ENCODE results near the gene MINDY4. TPM values are rescaled to one million over a fixed set of nuclear protein-coding genes. Genes with fewer than 3 reads are reported as not detected.

Gene MINDY4
- total and polyA plus RNA-seq, 2 of the 4 experiments (the other 2 are of a cell fraction) = 1.8 to 3.6 TPM

DNA sequence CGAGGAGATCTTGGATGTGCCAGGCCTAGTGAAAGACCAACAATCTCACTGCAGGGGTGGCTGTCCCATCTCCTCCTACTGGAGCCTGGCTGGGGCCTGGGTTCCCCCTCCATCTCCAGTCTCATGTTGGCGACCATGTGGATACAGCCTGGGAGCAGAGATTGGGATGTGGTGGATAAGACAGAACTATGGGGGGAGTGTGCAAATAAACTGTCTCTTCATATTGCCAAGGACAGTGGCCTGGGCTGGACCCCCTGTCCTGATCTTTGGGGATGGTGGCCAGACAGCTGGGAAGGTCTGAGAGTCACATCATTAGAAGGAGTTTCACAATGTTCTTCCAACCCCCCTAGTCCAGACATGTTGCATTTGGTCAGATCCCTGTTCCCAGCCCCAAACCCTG lies 5.8 kb upstream of the MINDY4 start:
- no peak overlapping the region for H2BK5ac ChIP-seq (ENCODE audit: low read depth, low read length, poor library complexity, severe bottlenecking)
- TF ChIP-seq, protein P1, sequence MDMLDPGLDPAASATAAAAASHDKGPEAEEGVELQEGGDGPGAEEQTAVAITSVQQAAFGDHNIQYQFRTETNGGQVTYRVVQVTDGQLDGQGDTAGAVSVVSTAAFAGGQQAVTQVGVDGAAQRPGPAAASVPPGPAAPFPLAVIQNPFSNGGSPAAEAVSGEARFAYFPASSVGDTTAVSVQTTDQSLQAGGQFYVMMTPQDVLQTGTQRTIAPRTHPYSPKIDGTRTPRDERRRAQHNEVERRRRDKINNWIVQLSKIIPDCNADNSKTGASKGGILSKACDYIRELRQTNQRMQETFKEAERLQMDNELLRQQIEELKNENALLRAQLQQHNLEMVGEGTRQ (IDR thresholded peaks at IDR 0.05; ENCODE audit: low read depth, low read length) = no peak
- TF ChIP-seq BHLHE40 (IDR thresholded peaks at IDR 0.05; ENCODE audit: low read depth, low read length) = no peak
- TF ChIP-seq RAD21 (IDR thresholded peaks at IDR 0.05; ENCODE audit: low read length) = no peak
- TF ChIP-seq, protein P2, sequence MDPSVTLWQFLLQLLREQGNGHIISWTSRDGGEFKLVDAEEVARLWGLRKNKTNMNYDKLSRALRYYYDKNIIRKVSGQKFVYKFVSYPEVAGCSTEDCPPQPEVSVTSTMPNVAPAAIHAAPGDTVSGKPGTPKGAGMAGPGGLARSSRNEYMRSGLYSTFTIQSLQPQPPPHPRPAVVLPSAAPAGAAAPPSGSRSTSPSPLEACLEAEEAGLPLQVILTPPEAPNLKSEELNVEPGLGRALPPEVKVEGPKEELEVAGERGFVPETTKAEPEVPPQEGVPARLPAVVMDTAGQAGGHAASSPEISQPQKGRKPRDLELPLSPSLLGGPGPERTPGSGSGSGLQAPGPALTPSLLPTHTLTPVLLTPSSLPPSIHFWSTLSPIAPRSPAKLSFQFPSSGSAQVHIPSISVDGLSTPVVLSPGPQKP (IDR thresholded peaks at IDR 0.05; ENCODE audit: borderline replicate concordance, low read depth, low read length) = no peak
- no peak for TF ChIP-seq NFE2L2 (IDR thresholded peaks at IDR 0.05; ENCODE audit: low read depth, low read length)
- no peak for TF ChIP-seq FOS (IDR thresholded peaks at IDR 0.05; ENCODE audit: low read depth, low read length)
- no peak for TF ChIP-seq MAZ (IDR thresholded peaks at IDR 0.05; ENCODE audit: borderline replicate concordance, low read depth, low read length)
- TF ChIP-seq RCOR1 (IDR thresholded peaks at IDR 0.05; ENCODE audit: insufficient replicate concordance, low read length) = no peak
- no peak for TF ChIP-seq RFX5 (IDR thresholded peaks at IDR 0.05; ENCODE audit: low read depth, low read length)
- TF ChIP-seq, protein P3, sequence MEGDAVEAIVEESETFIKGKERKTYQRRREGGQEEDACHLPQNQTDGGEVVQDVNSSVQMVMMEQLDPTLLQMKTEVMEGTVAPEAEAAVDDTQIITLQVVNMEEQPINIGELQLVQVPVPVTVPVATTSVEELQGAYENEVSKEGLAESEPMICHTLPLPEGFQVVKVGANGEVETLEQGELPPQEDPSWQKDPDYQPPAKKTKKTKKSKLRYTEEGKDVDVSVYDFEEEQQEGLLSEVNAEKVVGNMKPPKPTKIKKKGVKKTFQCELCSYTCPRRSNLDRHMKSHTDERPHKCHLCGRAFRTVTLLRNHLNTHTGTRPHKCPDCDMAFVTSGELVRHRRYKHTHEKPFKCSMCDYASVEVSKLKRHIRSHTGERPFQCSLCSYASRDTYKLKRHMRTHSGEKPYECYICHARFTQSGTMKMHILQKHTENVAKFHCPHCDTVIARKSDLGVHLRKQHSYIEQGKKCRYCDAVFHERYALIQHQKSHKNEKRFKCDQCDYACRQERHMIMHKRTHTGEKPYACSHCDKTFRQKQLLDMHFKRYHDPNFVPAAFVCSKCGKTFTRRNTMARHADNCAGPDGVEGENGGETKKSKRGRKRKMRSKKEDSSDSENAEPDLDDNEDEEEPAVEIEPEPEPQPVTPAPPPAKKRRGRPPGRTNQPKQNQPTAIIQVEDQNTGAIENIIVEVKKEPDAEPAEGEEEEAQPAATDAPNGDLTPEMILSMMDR (conservative IDR thresholded peaks at IDR 0.05; ENCODE audit: low read depth, low read length) = no peak
- no peak for TF ChIP-seq CHD1 (IDR thresholded peaks at IDR 0.05; ENCODE audit: low read depth, low read length)
- no peak for TF ChIP-seq MAFK (IDR thresholded peaks at IDR 0.05; ENCODE audit: low read depth, low read length)
- TF ChIP-seq POLR2A (IDR thresholded peaks at IDR 0.05; ENCODE audit: low read depth, low read length) = no peak
- TF ChIP-seq CEBPB (IDR thresholded peaks at IDR 0.05; ENCODE audit: low read depth, low read length) = no peak
- TF ChIP-seq MXI1 (IDR thresholded peaks at IDR 0.05; ENCODE audit: borderline replicate concordance, low read depth, low read length) = no peak
- no peak for TF ChIP-seq SMC3 (IDR thresholded peaks at IDR 0.05; ENCODE audit: low read depth, low read length)

More for the DNA sequence above, 5.8 kb upstream of the MINDY4 start:
- ChIA-PET POLR2A (ENCODE audit: unreplicated experiment) (no interaction called here), CTCF (no interaction called here)
- Histone ChIP-seq H3K9ac (ENCODE audit: low read depth, low read length) (no peak overlapping the region), H3K4me1 (ENCODE audit: control insufficient read depth, insufficient read depth, low read length) (peaks cover 12% of the 10 kb centered on the region; the same call in 1 of the 2 replicates), H4K5ac (ENCODE audit: low read depth, low read length) (no peak overlapping the region), H3K4me2 (ENCODE audit: low read depth, low read length) (no peak overlapping the region), H2AK5ac (ENCODE audit: low read depth, low read length) (no peak overlapping the region), H3K79me1 (ENCODE audit: low read depth in 1 of 2, low read length in 2 of 2) (no peaks in the 10 kb centered on the region), H3K36me3 (ENCODE audit: control insufficient read depth, insufficient read depth, low read length) (no peaks in the 10 kb centered on the region), H2BK120ac (ENCODE audit: low read depth, low read length) (no peak overlapping the region), H3K27me3 (ENCODE audit: control insufficient read depth, insufficient read depth, low read length) (0 out of 2 replicates have a peak, but pooled peaks cover 2% of the 10 kb centered on the region), H4K20me1 (ENCODE audit: insufficient read depth, low read length) (no peaks in the 10 kb centered on the region), H2BK20ac (ENCODE audit: low read depth, low read length) (no peak overlapping the region), H2AFZ (replicated peaks; ENCODE audit: low read length, poor library complexity) (no peak overlapping the region), H3K9me3 (ENCODE audit: control insufficient read depth, insufficient read depth, low read length) (0 out of 2 replicates have a peak, but pooled peaks cover 2% of the 10 kb centered on the region), H3K23ac (ENCODE audit: low read depth, low read length) (no peak overlapping the region), H3K9me1 (ENCODE audit: insufficient read depth, low read length) (no peaks in the 10 kb centered on the region; the same call in 1 of the 2 replicates), H3K27ac (ENCODE audit: insufficient read depth, low read length) (no peak overlapping the region), H3K56ac (ENCODE audit: extremely low read depth, insufficient read depth, low read length) (no peak overlapping the region), H3K14ac (replicated peaks; ENCODE audit: low read depth, low read length) (no peak overlapping the region), H3K4me3 (ENCODE audit: insufficient read depth, low read depth, low read length) (no peak overlapping the region), H2BK15ac (ENCODE audit: low read depth, low read length) (no peak overlapping the region), H2AK9ac (replicated peaks; ENCODE audit: low read depth, low read length, poor library complexity) (no peak overlapping the region), H4K91ac (ENCODE audit: insufficient read depth, low read depth, low read length) (no peak overlapping the region), H3K18ac (ENCODE audit: low read depth, low read length) (no peak overlapping the region), H4K8ac (ENCODE audit: low read depth in 2 of 2, low read length in 2 of 2) (no peak overlapping the region), H3K4ac (ENCODE audit: low read depth, low read length) (no peak overlapping the region)
- intact Hi-C loops (cut with micrococcal nuclease) = no loop called here
- dilution Hi-C loops (cut with HindIII; ENCODE audit: low sequenced_read_pairs, unreplicated experiment) = no loop called here
- WGBS, 2 experiments (ENCODE audit: extremely low coverage in 2 of 2, insufficient read length in 1 of 2) = no CpG with 5 or more reads among the region's 2 CpGs
- in situ Hi-C loops (cut with MboI; ENCODE audit: low sequenced_read_pairs) = no loop called here
- no peak for DNase-seq
- ATAC-seq (ENCODE audit: low read depth) = no peak
- BruUV-seq (replicated peaks) = no TSS peak

Data from IMR-90 (cell line).